Upper lobe of right lung (tissue), 1 donor: ENCODE results near the gene UPF1. TPM values are rescaled to one million over a fixed set of nuclear protein-coding genes. Genes with fewer than 3 reads are reported as not detected.

Source experiments
- ATAC-seq: fragments of 200-7000 bp; cut with Tn5 transposase; one replicate; pipeline ENCODE4 v1.9.1; 2020; ENCODE audit warnings: mild to moderate bottlenecking, moderate library complexity
- DNase-seq: peaks from one replicate; pipeline ENCODE4 v3.0.0-alpha.2; 2020
- H3K27ac ChIP-seq: fragments of 200-600 bp; one replicate; pipeline ENCODE4 v1.8.0; 2022
- H3K27me3 ChIP-seq: fragments of 200-600 bp; one replicate; pipeline ENCODE4 v1.8.0; 2022; ENCODE audit warnings: mild to moderate bottlenecking
- H3K36me3 ChIP-seq: fragments of 200-600 bp; one replicate; pipeline ENCODE4 v1.8.0; 2022
- H3K4me1 ChIP-seq: fragments of 200-600 bp; one replicate; pipeline ENCODE4 v1.8.0; 2022
- H3K4me3 ChIP-seq: fragments of 200-600 bp; one replicate; pipeline ENCODE4 v1.8.0; 2022; ENCODE audit warnings: mild to moderate bottlenecking
- H3K9me3 ChIP-seq: fragments of 200-600 bp; one replicate; pipeline ENCODE4 v1.8.0; 2022
- intact Hi-C: fragments of 100-400 bp; cut with DNase I; formaldehyde crosslinking; loops from one replicate; pipeline ENCODE4 v1.11.0; 2022
- total RNA-seq: library from RNA; stranded (reverse); fragmentation: NEBNext Ultra II Directional; extraction: Animal tissue kit (Norgen Biotek cat#: 25700); gene quantifications from one replicate; pipeline ENCODE4 v1.2.1, GENCODE V29; 2021
- TF ChIP-seq, protein P1 (sequence below): fragments of 200-600 bp; IDR thresholded peaks from one replicate; pipeline ENCODE4 v1.8.0; 2022; ENCODE audit warnings: antibody characterized with exemption
- donor health status: DM: no; HTN: yes; CAD: no; lungs with severe emphysema.

Gene UPF1
- total RNA-seq, 1 donor from 2014 or later, result 80.8 TPM

DNA sequence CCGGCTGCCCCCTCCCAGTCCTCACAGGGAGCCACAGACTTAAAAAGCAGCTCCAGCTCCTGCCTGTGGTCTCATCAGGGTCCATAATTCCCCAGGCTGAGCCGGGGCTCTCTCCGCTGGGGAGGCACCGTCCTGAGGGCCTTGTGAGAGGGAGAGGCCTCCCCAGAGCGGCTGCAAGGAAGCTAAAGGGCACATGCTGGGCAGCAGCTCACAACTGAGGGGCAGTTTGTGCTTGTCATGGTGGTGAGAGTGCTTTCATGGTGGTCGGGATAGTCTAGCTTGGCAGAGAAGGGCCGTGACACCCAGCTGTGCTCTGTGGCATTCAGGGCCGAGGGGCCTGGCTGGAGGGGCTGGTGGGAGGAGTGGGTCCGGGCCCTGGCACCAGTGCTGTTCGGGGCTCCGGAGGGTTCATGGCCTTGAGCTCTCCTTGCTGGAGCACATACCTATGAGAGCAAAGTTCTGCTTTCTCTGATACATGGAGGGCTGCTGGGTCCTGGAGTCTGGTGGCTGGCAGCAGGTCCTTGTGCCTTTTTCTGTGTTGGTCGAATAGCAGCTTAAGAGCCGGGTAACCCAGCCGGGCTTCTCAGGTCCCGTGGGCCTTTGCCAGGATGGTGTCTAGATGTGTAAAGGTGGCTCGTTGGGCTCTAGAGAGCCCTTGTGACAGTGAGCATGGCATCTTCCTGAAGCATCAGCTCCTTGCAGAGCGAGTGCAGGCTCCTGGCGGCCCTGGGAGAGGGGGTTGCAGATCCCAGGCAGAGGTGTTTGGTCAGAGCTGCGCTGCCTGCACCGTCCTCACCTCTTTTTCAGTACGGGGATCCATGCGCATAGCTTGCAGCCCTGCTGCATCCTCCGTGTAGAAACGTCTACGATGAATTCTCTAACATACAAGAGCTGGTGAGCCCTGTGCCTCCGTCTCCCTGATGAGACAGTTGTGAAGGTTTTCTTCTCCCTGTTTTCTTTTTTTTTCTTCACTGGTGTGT, 8.8 kb downstream of the UPF1 start:
- Histone ChIP-seq H3K27ac (no peak overlapping the region), H3K4me3 (no peak overlapping the region), H3K27me3 (no peaks in the 10 kb centered on the region), H3K4me1 (peaks cover 75% of the 10 kb centered on the region), H3K36me3 (peaks cover 6% of the 10 kb centered on the region), H3K9me3 (no peaks in the 10 kb centered on the region)
- intact Hi-C loops, result no loop called here
- TF ChIP-seq, protein P1, sequence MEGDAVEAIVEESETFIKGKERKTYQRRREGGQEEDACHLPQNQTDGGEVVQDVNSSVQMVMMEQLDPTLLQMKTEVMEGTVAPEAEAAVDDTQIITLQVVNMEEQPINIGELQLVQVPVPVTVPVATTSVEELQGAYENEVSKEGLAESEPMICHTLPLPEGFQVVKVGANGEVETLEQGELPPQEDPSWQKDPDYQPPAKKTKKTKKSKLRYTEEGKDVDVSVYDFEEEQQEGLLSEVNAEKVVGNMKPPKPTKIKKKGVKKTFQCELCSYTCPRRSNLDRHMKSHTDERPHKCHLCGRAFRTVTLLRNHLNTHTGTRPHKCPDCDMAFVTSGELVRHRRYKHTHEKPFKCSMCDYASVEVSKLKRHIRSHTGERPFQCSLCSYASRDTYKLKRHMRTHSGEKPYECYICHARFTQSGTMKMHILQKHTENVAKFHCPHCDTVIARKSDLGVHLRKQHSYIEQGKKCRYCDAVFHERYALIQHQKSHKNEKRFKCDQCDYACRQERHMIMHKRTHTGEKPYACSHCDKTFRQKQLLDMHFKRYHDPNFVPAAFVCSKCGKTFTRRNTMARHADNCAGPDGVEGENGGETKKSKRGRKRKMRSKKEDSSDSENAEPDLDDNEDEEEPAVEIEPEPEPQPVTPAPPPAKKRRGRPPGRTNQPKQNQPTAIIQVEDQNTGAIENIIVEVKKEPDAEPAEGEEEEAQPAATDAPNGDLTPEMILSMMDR, result no peak
- DNase-seq (no peak), ATAC-seq (no peak)

DNA sequence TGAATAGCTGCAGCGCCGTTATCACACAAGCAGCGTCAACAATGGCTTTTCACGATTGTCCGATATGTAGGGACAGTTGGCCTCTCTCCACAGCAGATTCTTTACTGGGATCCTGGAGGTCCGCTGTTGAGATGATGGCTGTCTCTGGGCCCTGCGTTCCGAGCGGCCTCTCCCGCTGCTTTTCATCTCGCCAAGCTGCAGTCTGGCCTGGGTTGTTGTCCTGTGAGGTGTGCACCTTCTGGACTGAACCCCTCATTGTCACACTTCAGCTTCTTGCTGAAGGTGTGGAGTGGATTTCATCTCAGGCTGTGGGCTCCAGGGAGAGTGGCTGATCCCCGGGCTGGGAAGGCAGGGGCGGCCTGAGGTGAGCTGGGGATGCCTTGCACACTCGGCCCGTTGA, 9.6 kb downstream of the UPF1 start:
- Histone ChIP-seq H3K27ac (no peak overlapping the region), H3K4me1 (peaks cover 71% of the 10 kb centered on the region), H3K27me3 (no peaks in the 10 kb centered on the region), H3K9me3 (no peaks in the 10 kb centered on the region), H3K36me3 (peaks cover 6% of the 10 kb centered on the region), H3K4me3 (no peak overlapping the region)
- TF ChIP-seq, protein P1, result no peak
- DNase-seq, result no peak
- ATAC-seq, result no peak
- intact Hi-C loops, result no loop called here

DNA sequence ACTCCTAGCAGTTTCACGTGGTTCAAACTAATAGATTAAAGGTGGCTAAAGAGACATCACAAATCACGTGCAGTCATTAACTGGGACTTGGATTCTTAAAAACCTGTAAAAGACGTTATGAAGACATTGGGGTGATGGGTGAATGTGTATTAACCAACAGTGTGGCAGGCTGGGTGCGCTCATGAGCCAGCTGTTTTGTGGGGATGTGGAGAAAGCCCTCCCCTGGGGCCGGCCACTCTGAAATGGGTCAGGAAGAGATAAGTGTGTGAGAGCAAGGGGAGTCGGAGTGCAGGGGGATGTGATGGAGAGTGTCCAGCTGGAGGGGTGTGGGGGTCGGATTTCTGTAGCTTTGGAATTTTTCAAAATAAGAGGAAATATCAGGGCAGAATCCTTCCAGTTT, 10.4 kb downstream of the UPF1 start:
- TF ChIP-seq, protein P1, result no peak
- intact Hi-C loops, result no loop called here
- no peak for DNase-seq

DNA sequence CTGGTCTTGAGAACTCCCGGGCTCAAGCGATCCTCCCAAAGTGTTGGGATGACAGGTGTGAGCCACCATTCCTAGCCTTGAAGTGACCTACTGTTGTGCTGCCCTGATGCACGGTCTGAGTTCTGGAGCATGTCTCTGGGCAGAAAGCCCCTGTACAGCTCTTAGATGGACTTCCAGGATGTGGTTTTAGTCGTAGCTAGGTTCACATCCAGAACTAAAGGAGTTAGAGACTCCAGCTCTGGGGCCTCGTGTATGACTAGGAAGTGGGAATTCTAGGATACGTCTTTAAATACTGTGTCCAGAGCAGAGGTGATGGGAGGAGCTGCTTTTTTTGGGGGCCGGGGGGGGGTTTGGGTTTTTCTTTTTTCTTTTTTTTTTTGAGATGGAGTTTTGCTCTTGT, 12.2 kb downstream of the UPF1 start:
- Histone ChIP-seq H3K4me1 (peaks cover 75% of the 10 kb centered on the region), H3K27ac (no peak overlapping the region), H3K4me3 (no peak overlapping the region), H3K27me3 (no peaks in the 10 kb centered on the region), H3K36me3 (no peaks in the 10 kb centered on the region), H3K9me3 (no peaks in the 10 kb centered on the region)
- no peak for ATAC-seq
- no peak for DNase-seq
- TF ChIP-seq, protein P1, result no peak
- intact Hi-C loops, result no loop called here

More for the DNA sequence above, 10.4 kb downstream of the UPF1 start:
- H3K9me3 ChIP-seq, result no peaks in the 10 kb centered on the region
- no peaks in the 10 kb centered on the region for H3K27me3 ChIP-seq
- no peak for ATAC-seq
- H3K4me3 ChIP-seq, result no peak overlapping the region
- H3K4me1 ChIP-seq, result peaks cover 75% of the 10 kb centered on the region
- H3K27ac ChIP-seq, result no peak overlapping the region
- peaks cover 6% of the 10 kb centered on the region for H3K36me3 ChIP-seq

DNA sequence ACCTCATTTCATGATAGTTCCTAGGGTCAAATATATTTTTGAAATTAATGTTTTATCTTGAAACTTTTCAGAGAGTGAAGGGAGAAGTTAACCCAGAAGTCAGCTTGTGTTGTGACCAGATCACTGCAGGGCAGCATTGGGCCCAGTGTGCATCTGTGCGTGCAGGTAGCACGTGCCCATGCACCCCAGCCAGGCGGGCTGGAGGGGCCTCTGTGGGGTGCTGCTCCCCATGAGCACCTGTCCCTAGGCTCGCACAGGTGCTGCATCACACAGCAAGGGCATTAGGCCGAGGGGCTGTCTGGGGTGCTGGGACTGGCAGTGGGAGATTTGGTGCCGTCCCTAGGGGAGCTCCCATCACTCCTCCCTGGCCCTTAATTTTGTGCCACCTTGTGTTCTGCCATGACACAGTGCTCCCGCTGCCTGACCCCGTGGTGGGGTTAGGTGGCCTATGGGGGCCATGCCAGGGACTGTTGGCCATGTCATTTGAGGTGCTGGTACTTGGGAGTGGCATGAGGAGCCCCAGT, 13.1 kb downstream of the UPF1 start:
- Histone ChIP-seq H3K27ac (no peak overlapping the region), H3K27me3 (no peaks in the 10 kb centered on the region), H3K4me1 (peaks cover 75% of the 10 kb centered on the region), H3K9me3 (no peaks in the 10 kb centered on the region), H3K4me3 (no peak overlapping the region), H3K36me3 (peaks cover under 1% of the 10 kb centered on the region)
- ATAC-seq, result no peak
- TF ChIP-seq, protein P1, result no peak
- DNase-seq, result no peak
- intact Hi-C loops, result no loop called here
